ENCODE measurements around the gene CHRNB1.

Gene CHRNB1

GRCh38 chr17:7429722-7430121 is 15.1 kb upstream of the CHRNB1 start:
- ATAC-seq (ENCODE audit: insufficient read depth, low read depth) (no peak), DNase-seq (no peak)
- H3K9me3 ChIP-seq (ENCODE audit: insufficient read depth, low read length, severe bottlenecking) = no peaks in the 10 kb centered on the region
- no peaks in the 10 kb centered on the region for H3K36me3 ChIP-seq (ENCODE audit: insufficient read depth, low read length)
- H3K4me3 ChIP-seq (ENCODE audit: low read depth in 1 of 2, low read length in 2 of 2) = no peak overlapping the region
- no peak overlapping the region for H3K9ac ChIP-seq (ENCODE audit: low read depth, low read length)
- no peaks in the 10 kb centered on the region for H3K79me2 ChIP-seq (ENCODE audit: insufficient read depth, low read length)
- H3K27ac ChIP-seq (ENCODE audit: low read length) = no peak overlapping the region
- TF ChIP-seq, protein P1, sequence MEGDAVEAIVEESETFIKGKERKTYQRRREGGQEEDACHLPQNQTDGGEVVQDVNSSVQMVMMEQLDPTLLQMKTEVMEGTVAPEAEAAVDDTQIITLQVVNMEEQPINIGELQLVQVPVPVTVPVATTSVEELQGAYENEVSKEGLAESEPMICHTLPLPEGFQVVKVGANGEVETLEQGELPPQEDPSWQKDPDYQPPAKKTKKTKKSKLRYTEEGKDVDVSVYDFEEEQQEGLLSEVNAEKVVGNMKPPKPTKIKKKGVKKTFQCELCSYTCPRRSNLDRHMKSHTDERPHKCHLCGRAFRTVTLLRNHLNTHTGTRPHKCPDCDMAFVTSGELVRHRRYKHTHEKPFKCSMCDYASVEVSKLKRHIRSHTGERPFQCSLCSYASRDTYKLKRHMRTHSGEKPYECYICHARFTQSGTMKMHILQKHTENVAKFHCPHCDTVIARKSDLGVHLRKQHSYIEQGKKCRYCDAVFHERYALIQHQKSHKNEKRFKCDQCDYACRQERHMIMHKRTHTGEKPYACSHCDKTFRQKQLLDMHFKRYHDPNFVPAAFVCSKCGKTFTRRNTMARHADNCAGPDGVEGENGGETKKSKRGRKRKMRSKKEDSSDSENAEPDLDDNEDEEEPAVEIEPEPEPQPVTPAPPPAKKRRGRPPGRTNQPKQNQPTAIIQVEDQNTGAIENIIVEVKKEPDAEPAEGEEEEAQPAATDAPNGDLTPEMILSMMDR (IDR thresholded peaks at IDR 0.05; ENCODE audit: borderline replicate concordance, extremely low read depth, low read length, poor library complexity, severe bottlenecking) = no peak
- TF ChIP-seq EZH2 (IDR thresholded peaks at IDR 0.05; ENCODE audit: borderline replicate concordance, low read depth, low read length, severe bottlenecking) = no peak
- no peaks in the 10 kb centered on the region; the same call in 1 of the 2 replicates for H4K20me1 ChIP-seq (ENCODE audit: insufficient read depth, low read length)
- H3K4me1 ChIP-seq (ENCODE audit: insufficient read depth, low read length) = no peaks in the 10 kb centered on the region
- no peaks in the 10 kb centered on the region for H3K27me3 ChIP-seq (ENCODE audit: insufficient read depth, low read length, poor library complexity)
- no peak overlapping the region for H3K4me2 ChIP-seq (ENCODE audit: insufficient read depth, low read length)
- no peak overlapping the region for H2AFZ ChIP-seq (ENCODE audit: low read depth, low read length)

DNA sequence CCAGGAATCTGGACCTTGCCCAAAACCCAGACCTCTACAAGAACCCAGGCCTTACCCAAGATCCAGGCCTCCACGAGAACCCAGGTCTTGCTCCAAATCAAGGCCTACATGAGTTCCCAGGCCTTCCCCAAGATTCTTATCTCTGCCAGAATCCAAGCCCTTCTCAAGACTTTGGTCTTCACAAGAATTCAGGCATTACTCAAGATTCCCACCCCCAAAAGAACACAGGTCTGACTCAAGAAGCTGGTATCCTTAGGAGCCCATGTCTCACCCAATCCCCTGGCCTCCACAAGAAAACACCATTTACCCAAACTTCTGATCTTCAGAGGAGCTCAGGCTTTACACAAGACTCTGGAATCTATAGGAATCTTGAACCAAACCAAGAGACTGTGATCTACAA is 13.6 kb upstream of the CHRNB1 start:
- no peak overlapping the region for H3K27ac ChIP-seq (ENCODE audit: low read length)
- H4K20me1 ChIP-seq (ENCODE audit: insufficient read depth, low read length) = no peaks in the 10 kb centered on the region; the same call in 1 of the 2 replicates
- no peak overlapping the region for H2AFZ ChIP-seq (ENCODE audit: low read depth, low read length)
- H3K79me2 ChIP-seq (ENCODE audit: insufficient read depth, low read length) = peaks cover 9% of the 10 kb centered on the region
- ATAC-seq (ENCODE audit: insufficient read depth, low read depth) (no peak), DNase-seq (no peak)
- H3K4me1 ChIP-seq (ENCODE audit: insufficient read depth, low read length) = peaks cover 10% of the 10 kb centered on the region
- no peak overlapping the region for H3K4me3 ChIP-seq (ENCODE audit: low read depth in 1 of 2, low read length in 2 of 2)
- no peak for TF ChIP-seq EZH2 (IDR thresholded peaks at IDR 0.05; ENCODE audit: borderline replicate concordance, low read depth, low read length, severe bottlenecking)
- TF ChIP-seq, protein P1 (IDR thresholded peaks at IDR 0.05; ENCODE audit: borderline replicate concordance, extremely low read depth, low read length, poor library complexity, severe bottlenecking) = no peak
- H3K9ac ChIP-seq (ENCODE audit: low read depth, low read length) = no peak overlapping the region
- no peaks in the 10 kb centered on the region for H3K9me3 ChIP-seq (ENCODE audit: insufficient read depth, low read length, severe bottlenecking)
- peaks cover 1% of the 10 kb centered on the region; the same call in 1 of the 2 replicates for H3K36me3 ChIP-seq (ENCODE audit: insufficient read depth, low read length)
- H3K27me3 ChIP-seq (ENCODE audit: insufficient read depth, low read length, poor library complexity) = no peaks in the 10 kb centered on the region
- no peak overlapping the region for H3K4me2 ChIP-seq (ENCODE audit: insufficient read depth, low read length)

- ATAC-seq (ENCODE audit: insufficient read depth, low read depth) = no peak
- DNase-seq = no peak
These were observed 12.6 kb upstream of the CHRNB1 start for GRCh38 chr17:7432296-7432695.

More at GRCh38 chr17:7432296-7432695, 12.6 kb upstream of the CHRNB1 start:
- H2AFZ ChIP-seq (ENCODE audit: low read depth, low read length) = no peak overlapping the region
- no peaks in the 10 kb centered on the region for H3K9me3 ChIP-seq (ENCODE audit: insufficient read depth, low read length, severe bottlenecking)
- peaks cover 4% of the 10 kb centered on the region; the same call in 1 of the 2 replicates for H3K36me3 ChIP-seq (ENCODE audit: insufficient read depth, low read length)
- peaks cover 17% of the 10 kb centered on the region for H3K4me1 ChIP-seq (ENCODE audit: insufficient read depth, low read length)
- no peaks in the 10 kb centered on the region for H3K27me3 ChIP-seq (ENCODE audit: insufficient read depth, low read length, poor library complexity)
- no peak overlapping the region for H3K9ac ChIP-seq (ENCODE audit: low read depth, low read length)
- H4K20me1 ChIP-seq (ENCODE audit: insufficient read depth, low read length) = no peaks in the 10 kb centered on the region
- TF ChIP-seq, protein P1 (IDR thresholded peaks at IDR 0.05; ENCODE audit: borderline replicate concordance, extremely low read depth, low read length, poor library complexity, severe bottlenecking) = no peak
- no peak for TF ChIP-seq EZH2 (IDR thresholded peaks at IDR 0.05; ENCODE audit: borderline replicate concordance, low read depth, low read length, severe bottlenecking)
- no peak overlapping the region for H3K4me2 ChIP-seq (ENCODE audit: insufficient read depth, low read length)
- H3K79me2 ChIP-seq (ENCODE audit: insufficient read depth, low read length) = peaks cover 15% of the 10 kb centered on the region
- no peak overlapping the region for H3K27ac ChIP-seq (ENCODE audit: low read length)
- H3K4me3 ChIP-seq (ENCODE audit: low read depth in 1 of 2, low read length in 2 of 2) = no peak overlapping the region
